Measurements from ENCODE around the gene DHRSX.

GRCh38 chrX:2423899-2424298, 76.9 kb downstream of the DHRSX start:
- TF ChIP-seq POLR2A (IDR thresholded peaks at IDR 0.05) (no peak), CTCF (IDR thresholded peaks at IDR 0.05) (no peak)

Data from heart left ventricle (tissue), 13 donors.